ENCODE data around the gene NDUFAF2.

NDUFAF2 gene

GRCh38 chr5:61132559-61132958 lies 187.6 kb downstream of the NDUFAF2 start:
- peak; percentile 42; the same call in 1 of the 3 replicates for ATAC-seq (ENCODE audit: low read depth)
- no peak overlapping the region for H3K4me3 ChIP-seq (ENCODE audit: severe bottlenecking)
- H3K27ac ChIP-seq (ENCODE audit: poor library complexity, severe bottlenecking): no peak overlapping the region
- TF ChIP-seq CTCF (IDR thresholded peaks at IDR 0.05; ENCODE audit: poor library complexity, severe bottlenecking): no peak
- H3K9me3 ChIP-seq (ENCODE audit: severe bottlenecking): no peaks in the 10 kb centered on the region
- H3K4me1 ChIP-seq (ENCODE audit: insufficient read depth, poor library complexity, severe bottlenecking): no peaks in the 10 kb centered on the region
- H3K27me3 ChIP-seq (ENCODE audit: insufficient read depth, poor library complexity, severe bottlenecking): no peaks in the 10 kb centered on the region
- H3K36me3 ChIP-seq (ENCODE audit: low read depth): no peaks in the 10 kb centered on the region
- no peak for DNase-seq (ENCODE audit: low spot score)

GRCh38 chr5:61137835-61138234 lies 192.8 kb downstream of the NDUFAF2 start:
- ATAC-seq (ENCODE audit: low read depth) (no peak), DNase-seq (ENCODE audit: low spot score) (no peak)
- Histone ChIP-seq H3K9me3 (ENCODE audit: severe bottlenecking) (no peaks in the 10 kb centered on the region), H3K27ac (ENCODE audit: poor library complexity, severe bottlenecking) (no peak overlapping the region), H3K4me1 (ENCODE audit: insufficient read depth, poor library complexity, severe bottlenecking) (no peaks in the 10 kb centered on the region), H3K36me3 (ENCODE audit: low read depth) (no peaks in the 10 kb centered on the region), H3K27me3 (ENCODE audit: insufficient read depth, poor library complexity, severe bottlenecking) (no peaks in the 10 kb centered on the region), H3K4me3 (ENCODE audit: severe bottlenecking) (no peak overlapping the region)
- no peak for TF ChIP-seq CTCF (IDR thresholded peaks at IDR 0.05; ENCODE audit: poor library complexity, severe bottlenecking)

- no peak for DNase-seq (ENCODE audit: low spot score)
These were observed 194.3 kb downstream of the NDUFAF2 start for GRCh38 chr5:61139094-61139873.

DNA sequence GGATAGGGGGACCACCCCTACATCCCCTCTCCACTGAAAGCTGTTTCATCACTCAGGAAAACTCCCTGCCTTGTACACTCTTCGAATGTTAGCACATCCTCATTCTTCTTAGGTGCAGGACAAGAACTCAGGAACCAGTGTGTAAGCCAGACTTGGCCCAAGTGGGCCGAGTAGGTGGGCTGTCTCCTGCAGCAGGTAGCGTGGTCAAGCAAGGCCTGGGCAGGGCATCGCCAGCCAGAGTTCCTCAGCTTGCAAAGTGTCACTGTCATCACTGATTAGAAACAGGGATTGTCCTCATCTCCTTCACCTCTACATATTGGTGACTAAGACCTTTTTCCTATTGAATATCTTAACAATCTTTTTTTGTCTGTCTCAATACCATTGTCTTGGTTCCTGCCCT lies 194.9 kb downstream of the NDUFAF2 start:
- Histone ChIP-seq H3K36me3 (ENCODE audit: low read depth) (no peaks in the 10 kb centered on the region), H3K9me3 (ENCODE audit: severe bottlenecking) (no peaks in the 10 kb centered on the region), H3K27me3 (ENCODE audit: insufficient read depth, poor library complexity, severe bottlenecking) (no peaks in the 10 kb centered on the region), H3K27ac (ENCODE audit: poor library complexity, severe bottlenecking) (no peak overlapping the region), H3K4me3 (ENCODE audit: severe bottlenecking) (no peak overlapping the region), H3K4me1 (ENCODE audit: insufficient read depth, poor library complexity, severe bottlenecking) (no peaks in the 10 kb centered on the region)
- ATAC-seq (ENCODE audit: low read depth) (no peak), DNase-seq (ENCODE audit: low spot score) (no peak)
- TF ChIP-seq CTCF (IDR thresholded peaks at IDR 0.05; ENCODE audit: poor library complexity, severe bottlenecking): no peak

More at GRCh38 chr5:61139094-61139873, 194.3 kb downstream of the NDUFAF2 start:
- H3K36me3 ChIP-seq (ENCODE audit: low read depth): no peaks in the 10 kb centered on the region
- no peaks in the 10 kb centered on the region for H3K4me1 ChIP-seq (ENCODE audit: insufficient read depth, poor library complexity, severe bottlenecking)
- H3K27me3 ChIP-seq (ENCODE audit: insufficient read depth, poor library complexity, severe bottlenecking): no peaks in the 10 kb centered on the region
- H3K9me3 ChIP-seq (ENCODE audit: severe bottlenecking): no peaks in the 10 kb centered on the region
- ATAC-seq (ENCODE audit: low read depth): peak; percentile 62; the same call in 2 of the 3 replicates
- H3K4me3 ChIP-seq (ENCODE audit: severe bottlenecking): no peak overlapping the region
- TF ChIP-seq CTCF (IDR thresholded peaks at IDR 0.05; ENCODE audit: poor library complexity, severe bottlenecking): peak; percentile 59
- no peak overlapping the region for H3K27ac ChIP-seq (ENCODE audit: poor library complexity, severe bottlenecking)

DNA sequence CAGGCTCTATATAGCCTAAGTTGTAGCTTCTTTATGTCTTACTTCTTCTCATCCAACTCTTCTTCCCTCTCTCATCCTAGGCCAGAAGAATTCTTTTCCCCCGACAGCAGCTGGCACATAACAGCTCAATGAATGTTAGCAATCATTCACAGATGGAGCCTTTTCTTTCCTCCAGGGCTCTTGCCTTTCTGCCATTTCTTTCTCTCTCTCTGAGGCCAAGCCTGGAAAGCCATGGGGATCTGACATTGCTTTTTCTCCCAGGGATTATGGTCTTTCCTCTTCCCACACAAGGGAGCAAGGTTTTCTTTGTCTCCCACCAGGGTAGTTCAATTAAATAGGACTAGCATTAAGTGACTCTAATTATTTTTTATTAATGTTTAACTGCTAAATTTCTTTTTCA lies 196.8 kb downstream of the NDUFAF2 start:
- DNase-seq (ENCODE audit: low spot score) (no peak), ATAC-seq (ENCODE audit: low read depth) (no peak)
- Histone ChIP-seq H3K27me3 (ENCODE audit: insufficient read depth, poor library complexity, severe bottlenecking) (no peaks in the 10 kb centered on the region), H3K9me3 (ENCODE audit: severe bottlenecking) (no peaks in the 10 kb centered on the region), H3K27ac (ENCODE audit: poor library complexity, severe bottlenecking) (no peak overlapping the region), H3K4me1 (ENCODE audit: insufficient read depth, poor library complexity, severe bottlenecking) (no peaks in the 10 kb centered on the region), H3K36me3 (ENCODE audit: low read depth) (no peaks in the 10 kb centered on the region), H3K4me3 (ENCODE audit: severe bottlenecking) (no peak overlapping the region)
- no peak for TF ChIP-seq CTCF (IDR thresholded peaks at IDR 0.05; ENCODE audit: poor library complexity, severe bottlenecking)

All from RWPE2 (cell line).